Stimulated activated CD4-positive, alpha-beta T cell treated with anti-CD3 and anti-CD28 coated beads, Interleukin-1b, Interleukin-23, amount 100 ng/mL, for 24 hours (primary cell): ENCODE data around the gene ANK3.

Experiments used
- DNase-seq, 4 experiments: peaks; one replicate each; pipeline ENCODE4 v3.0.0-alpha.2; 2020; ENCODE audit warnings: low read depth in 4 of 4, low spot score in 1 of 4

The ANK3 gene

DNA sequence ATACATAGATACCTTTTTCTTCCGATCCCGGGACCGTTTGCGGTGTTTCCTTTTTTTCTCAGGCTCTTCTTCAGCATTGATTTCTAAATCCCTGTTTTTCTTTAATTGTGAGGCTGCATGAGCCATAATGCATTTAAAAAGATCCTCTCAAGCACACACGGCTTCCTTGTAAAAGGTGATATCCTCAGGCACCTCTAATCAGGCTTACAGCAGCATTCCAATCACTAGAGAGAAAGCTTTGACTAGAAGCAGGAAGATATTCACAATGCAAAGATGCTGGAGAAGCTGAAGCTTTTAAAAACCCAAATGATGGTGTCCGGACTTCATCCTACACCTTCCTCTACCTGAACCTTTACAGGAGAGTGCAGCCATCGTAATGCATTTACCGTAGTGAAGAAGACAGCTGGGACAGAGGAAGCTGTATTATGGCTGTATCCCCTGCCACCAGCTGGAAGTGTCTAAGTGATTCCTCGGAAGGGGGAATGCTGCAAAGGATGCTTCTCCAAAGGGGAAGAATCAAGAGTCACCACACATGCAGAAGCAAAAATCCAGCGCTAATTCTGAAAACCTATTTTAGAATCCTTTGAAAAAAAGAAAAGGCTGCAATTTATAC is at the start of gene ANK3:
Gene ANK3, minus strand, starts transcription at position 463 of the 613 bp plus-strand sequence. Its CDS starts 337 bp downstream, at position 126.
- no peak for DNase-seq

DNA sequence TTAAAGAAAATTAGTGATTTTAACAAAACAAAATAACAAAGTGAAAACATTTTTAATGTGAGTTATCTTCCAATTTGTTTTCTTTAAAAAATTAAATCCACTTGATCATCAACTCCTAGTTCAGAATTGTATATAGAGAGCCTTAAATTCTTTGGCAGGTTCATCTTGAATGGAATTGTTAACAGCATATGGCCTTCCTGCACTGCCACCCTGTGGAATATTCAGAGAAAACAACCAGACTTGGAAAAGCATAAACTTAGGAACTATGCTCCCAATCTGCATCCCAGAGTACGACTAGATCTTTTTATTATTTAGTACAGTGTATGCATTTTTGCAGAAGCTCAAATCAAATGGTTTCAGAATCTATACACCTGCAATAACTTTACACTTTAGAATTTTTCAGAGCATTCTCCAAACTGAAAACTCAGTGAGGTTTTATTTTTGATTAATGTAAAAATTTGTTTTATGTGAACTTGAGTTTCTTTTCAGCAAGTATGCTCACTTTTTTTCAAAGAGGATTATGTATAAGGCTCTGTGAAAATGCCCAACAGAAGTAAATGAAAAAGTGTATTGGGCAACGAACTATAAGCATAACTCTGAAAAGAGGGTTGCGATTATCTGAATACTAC is 44.9 kb upstream of the ANK3 start:
- no peak for DNase-seq

DNA sequence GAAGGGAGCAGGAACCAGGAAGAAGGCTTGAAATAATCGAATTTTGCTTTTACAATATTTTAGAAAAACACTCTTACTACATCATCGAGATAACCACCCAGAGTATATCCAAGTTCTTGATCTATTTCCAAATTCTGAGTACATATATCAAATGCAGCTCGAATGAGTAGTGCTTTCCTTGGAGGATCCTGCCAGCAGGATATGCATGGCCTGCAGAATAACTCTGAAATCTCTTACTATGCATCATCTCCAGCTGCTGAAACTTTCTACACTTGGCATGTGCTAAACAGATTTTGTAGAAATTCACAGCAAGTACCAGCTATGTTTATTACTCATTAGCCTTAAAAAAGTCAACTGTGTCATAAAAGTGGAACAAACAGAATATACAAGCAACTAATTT is 44.0 kb upstream of the ANK3 start:
- no peak for DNase-seq

DNA sequence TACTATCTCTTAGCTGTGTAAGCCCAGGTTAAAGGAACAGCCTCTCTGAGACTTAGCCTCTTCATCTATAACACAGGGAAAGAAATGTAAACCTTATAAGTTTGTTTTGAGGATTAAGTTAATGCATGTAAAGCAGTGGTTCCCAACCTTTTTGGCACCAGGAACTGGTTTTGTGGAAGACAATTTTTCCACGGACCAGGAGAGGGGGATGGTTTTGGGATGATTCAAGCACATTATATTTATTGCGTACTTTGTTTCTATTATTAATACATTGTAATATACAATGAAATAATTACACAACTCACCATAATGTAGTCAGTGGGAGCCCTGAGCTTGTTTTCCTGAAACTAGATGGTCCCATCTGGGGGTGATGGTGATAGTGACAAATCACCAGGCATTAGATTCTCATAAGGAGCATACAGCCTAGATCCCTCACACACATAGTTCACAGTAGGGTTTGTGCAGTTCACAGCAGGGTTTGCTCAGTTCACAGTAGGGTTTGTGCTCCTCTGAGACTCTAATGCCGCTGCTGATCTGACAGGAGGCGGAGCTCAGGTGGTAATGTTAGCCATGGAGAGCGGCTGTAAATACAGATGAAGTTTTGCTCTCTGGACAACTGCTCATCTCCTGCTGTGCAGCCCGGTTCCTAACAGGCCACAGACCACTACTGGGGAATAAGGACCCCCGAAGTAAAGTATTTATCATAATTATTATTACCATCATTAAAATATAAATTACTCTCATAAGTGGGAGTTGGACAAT is 41.3 kb upstream of the ANK3 start:
- DNase-seq, result no peak

DNA sequence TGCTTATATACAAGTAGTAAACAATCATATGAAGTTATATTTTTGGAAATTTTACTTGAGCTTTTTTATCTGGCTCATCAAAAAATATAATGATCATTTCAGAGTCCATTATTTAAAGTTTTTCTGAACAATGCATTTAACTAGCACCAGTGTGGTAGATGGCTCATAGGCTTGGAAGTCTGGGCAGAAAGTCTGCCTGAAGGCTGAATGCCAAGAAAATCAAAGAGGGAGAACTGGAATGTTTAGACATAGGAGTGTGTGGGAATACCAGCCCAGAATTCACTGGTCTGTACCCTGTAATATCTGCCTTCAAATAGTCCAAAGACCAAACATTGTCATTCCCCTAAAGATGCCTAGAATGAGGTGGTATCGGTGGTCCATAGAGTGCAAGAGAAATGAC is 40.3 kb upstream of the ANK3 start:
- DNase-seq, result no peak

DNA sequence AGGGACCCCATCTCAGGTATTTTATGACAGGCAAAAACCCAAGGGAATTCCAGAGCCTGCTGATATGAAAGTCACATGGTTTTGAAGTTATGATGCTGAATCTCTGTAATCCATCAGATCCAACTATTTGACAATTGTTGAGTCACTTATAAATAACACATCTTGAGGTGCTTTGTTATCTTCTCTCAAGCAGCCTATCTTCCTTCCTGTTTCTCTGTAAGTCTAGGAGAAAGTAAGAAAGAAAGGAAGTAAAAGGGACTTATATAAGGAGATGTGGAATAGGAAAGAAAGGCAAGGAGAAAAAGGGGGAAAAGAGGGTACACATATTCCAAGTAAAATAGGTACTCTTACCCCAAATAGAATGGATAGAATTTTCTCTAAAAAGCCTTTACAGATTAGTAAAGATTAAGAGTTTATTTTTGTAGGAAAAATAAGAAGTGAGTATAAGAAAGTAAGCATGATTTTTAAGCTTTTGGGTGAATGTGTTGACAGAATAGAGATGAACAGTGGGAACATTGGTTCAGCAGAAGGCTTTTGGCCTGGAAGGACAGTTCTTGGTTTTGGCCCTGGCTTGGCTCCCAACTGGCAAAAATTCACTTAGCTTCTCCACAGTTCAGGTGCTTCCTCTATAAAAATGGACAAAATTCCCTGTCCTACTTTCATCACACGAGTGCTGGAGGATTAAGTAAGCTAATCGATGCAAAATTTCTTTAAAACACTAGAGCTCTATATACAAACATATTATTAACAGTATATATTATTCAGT is 39.6 kb upstream of the ANK3 start:
- DNase-seq, result no peak

DNA sequence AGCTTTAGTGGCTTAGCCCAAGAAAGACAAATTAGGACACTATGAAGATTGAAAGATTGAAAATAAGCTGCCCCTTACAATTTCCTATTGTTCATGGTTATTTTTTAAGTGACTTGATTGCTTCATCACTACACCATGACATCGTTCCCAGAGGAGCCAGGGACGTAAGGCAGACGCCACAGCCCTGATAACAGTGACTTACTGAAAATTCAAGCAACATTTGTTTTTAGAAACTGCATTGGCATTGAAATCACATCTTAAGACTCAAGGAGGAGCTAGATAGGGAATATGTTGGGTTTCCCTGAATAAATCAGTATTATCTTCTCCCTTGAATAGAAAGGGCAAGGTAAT is 38.7 kb upstream of the ANK3 start:
- no peak for DNase-seq

DNA sequence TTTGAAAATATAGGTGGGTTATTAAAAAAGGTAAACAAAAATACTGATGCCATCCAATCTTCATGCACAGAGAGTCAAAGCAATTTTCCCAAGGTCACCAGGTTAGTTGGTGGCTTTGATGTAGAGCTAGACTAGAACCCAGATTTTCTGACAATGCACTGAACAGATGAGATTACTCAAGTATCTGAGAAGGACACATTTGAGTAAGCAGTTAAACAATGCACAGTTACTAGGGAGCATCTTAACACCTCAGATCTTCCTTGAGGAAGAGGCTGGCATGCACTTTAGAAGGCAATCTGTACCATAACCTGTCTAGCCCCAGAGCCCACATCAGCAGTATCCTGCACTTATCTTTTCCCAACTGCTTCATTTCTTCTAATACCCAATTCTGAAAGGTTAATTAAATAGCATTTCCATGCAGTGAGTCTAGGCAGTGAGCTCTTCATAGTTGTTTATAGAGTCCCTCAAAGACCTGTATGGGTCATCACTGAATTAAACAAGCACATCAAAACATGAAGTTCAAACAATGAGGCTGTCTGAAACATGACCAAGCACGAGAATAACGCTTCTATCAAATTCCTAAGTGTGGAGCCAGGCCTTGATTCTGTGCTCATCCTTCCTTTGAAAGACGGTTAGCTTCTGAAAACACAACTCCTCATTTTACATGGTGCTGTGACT is 38.2 kb upstream of the ANK3 start:
- no peak for DNase-seq

DNA sequence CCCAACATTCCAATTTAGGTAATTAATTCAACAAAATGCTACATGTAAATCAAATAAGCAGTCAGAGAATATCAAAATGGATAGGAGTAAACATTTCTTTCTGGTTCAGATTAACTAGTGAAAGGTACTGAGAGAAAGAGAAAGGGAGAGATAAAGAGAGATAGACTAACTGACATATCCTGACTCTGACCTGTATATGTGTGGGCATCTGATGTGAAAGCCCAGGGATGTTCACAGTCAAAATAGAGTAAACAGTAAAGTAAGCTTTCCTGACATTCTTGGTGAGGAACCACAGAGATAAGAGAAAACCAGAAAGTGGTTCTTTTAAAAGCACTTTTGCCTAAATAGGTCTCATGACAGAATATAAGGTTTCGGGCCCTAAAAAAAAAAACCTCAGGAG is 37.5 kb upstream of the ANK3 start:
- DNase-seq, result no peak

DNA sequence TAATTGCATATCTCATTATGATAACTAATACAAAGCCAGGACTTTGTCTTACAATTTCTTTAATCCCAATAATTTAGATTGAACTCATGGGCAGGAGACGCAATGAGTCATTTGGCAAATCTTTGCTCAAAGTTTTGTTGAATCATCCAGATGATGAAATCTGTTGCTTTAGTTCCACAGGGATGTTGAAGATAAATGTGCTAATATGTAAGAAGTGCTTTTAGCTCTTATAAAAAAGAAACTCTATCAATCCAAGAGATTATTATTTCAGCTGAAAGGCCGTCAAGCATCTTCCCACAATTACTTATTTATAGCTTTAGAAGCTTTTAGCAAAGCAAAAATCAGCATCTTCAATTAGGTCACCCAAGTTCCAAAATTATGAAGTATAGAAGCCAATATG is 36.8 kb upstream of the ANK3 start:
- no peak for DNase-seq

DNA sequence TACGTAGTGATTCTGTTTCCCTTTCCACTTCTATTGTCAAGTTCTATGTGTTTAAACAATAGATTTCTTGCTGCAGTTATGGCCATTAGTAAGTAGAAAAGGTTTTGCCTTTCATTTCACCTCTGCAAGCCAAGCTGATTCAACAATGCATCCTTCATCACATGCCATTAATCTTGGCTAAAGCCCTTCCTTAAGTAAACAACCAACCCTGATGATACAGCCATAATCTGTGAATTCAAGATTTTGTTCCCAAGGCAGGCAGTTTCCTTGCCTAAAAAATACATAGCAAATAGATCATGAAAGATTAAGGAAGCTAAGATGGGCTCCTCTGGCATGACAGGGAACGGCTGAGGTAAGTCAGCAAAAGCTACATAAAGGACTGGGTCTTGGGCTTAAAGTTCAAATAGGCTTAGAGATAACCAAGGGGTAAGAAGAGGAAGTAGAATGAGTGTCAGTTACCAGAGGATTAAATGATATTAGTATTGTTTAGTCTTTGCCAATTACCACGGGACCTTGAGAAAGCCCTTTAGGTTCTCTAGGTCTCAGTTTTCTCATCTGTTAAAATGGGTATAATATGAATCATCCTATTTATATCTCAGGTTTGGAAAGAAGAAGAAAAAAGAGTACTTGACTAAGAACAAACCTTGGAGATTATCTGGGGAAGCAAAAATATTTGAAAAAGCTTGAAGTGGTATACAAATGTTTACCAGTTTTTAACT is 35.9 kb upstream of the ANK3 start:
- DNase-seq, result no peak

DNA sequence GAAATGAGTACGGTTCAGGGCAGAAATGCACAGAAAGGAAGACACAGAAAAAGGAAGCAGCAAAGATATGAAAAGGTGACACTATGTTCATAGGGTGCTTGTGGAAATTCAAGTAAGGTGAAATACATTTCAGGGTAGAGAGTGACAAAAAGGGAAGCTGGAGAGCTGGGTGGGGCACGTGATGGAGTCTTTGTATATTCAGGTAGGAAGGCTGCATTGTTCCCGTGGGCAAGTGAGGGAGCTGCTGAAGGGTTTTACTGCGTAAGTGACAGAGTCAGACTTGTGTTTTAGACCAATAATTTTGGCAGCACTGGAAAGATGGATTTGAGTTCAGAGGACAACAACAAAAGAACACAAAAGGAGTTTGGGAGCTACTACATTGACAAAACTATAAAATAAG is 35.3 kb upstream of the ANK3 start:
- no peak for DNase-seq

DNA sequence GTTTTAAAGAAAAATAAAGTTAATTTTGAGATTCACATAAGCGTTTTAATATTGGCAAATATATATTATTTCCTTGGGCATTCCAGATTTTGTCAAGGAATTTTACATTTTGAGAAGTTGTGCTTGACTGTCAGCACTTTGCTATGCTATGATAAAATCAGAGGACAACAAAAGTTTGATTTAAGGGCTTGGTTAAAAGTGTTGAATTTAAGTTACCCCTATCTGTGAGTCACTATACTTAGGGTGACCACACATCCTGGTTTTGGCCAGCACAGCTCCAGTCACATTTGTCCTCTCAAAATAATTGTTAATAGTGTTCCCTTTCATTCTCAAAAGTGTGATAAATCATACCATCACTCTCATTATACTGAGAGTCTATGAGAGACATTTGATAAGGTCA is 34.2 kb upstream of the ANK3 start:
- DNase-seq, result no peak

DNA sequence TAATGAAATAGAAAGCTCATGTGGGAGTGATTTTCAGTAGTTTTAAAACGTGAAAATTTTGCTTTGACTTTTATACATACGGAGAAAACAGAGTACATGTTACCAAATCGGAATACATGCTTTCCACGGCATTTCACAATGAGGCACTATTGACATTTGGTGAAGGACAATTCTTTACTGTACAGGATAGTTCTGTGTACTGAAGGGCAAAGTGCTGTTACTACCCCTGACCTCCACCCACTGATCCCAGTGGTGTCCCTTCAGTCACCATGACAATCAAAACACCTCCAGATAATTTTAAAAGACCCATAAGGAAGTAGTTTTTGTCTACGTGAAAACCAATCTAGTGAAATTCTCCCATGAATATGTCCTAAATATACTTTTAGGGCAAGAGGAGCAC is 33.1 kb upstream of the ANK3 start:
- no peak for DNase-seq

DNA sequence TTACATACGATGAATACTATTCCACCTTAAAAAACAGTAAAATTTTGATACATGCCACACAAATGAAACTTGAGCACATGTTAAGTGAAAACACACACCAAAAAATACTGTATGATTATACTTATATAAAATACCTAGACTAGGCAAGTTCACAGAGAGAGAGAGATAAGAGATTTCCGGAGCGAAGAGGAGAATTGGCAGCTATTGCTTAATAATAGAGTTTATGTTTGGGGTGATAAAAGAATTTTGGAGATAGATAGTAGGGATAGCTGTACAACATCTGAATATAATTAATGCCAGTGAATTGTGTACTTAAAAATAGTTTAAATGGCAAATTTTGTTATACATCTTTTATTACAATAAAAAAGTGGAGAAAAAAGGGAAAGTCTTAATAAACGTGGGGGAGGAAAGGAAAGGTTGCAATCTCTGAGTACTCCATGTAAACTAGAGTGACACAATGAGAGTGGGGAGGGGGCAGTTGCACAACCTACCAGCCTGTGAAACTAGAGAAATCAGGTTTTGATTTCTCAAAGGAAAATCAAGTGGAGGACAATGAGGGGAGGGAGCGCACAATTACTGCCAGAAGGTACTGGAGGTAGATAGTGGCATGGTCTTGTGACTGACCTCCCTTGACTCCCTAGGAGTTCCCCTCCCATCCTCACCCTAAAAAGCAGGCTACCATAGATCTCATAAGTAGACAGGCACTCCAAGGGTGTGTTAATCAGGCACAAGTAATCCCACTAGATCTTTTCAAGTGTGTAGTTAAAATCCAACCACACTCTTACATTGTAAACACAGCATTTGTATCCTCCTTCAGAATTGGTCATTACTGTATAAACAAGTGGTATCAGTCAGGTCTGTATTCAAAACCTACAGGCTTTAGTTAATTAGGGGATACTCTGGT is 31.6 kb upstream of the ANK3 start:
- no peak for DNase-seq

DNA sequence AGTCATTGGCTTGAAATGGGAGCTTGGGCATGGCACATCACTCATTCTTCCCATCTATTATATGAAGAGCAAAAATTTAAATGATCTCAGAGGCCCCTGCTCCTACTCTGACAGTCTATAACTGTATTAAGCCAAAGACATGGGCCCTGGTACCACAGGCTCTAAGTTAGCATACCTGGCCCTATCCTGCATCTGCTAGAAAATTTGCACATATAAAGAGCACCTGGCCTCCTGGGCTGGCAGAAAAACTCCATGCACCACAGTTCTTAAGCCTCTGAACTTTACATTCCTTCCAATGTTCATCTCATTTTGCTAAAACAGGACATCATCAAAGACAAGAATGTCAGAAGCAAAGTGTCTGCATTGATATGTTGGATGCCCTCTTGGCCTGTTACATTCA is 29.6 kb upstream of the ANK3 start:
- no peak for DNase-seq

DNA sequence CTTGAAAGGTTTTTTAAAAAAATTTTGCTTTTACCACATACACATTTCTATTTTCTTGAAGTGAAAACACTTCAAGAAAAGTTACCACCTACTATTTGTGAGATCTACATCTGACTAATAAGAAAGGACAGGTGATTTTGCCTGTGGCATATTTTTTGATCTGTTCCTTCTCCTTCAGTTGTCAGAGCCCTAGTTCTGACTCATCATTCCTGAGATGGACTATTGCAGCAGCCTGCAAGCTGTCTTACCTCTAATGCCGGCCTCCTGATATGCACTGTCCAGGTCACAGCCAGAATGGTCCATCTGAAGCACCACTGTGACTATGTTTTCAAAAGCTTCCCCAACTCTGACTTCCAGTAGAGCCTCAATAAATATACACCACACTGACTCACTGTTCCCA is 28.2 kb upstream of the ANK3 start:
- no peak for DNase-seq

DNA sequence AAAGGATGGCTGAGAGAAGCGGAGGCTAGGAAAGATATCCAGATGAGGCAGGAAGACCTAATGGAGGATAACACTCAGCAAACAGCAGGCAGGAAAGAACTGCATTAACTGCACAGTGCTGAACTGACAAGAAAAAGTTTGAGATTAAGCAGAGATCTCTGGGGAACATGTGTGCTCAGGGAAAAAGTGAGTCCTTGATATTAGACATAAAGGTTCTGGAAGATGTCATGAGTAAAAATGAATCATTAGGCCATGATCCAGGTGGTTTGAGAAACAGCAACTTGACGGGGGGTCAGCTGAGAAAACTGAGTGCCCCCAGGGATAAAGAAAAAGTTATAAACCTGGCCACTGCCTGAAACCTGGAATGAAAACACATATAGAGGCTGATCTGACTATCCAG is 27.3 kb upstream of the ANK3 start:
- no peak for DNase-seq

DNA sequence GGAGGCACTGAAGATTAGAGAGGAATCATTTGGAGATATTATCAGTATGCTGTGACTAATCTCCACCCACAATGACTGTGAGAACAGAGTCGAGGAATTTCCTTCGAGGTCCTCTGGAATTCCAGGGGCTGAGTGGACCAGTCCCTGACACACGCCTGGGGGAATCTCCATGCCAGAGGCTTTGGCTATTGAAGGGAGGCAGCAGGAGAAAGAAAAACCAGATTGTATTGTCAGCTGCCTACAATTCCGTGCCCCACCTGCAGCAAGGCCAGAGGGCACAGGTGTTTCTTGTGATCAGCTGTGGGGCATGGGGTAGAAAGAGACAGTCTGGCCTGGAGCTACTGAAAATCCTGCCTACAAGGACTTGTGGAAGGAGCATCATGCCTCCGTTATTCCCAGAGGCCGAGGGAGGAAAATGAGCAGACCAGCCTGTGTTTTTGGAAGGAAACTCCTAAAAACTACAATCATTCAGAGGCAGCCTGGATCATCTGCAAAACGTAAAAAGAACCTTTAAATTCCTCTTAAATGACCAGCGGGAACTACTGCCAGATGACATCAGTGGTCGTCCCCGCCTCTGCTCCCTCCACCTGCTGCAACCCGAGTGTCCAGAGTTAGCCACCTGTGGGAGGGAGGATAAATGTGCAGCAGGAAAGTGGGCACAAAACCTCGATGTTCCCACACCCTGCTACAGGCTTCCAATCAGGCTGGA is 25.4 kb upstream of the ANK3 start:
- DNase-seq, result no peak
